Endothelial cell of umbilical vein (primary cell): ENCODE data around the gene NDUFA1. TPM values are rescaled to one million over a fixed set of nuclear protein-coding genes. Genes with fewer than 3 reads are reported as not detected.
A peak's percentile ranks its signal among the peaks of the same experiment; 100 is the strongest.

Experiments used
- BruUV-seq: library from RNA; stranded (reverse); fragments of 400-500 nt; replicated peaks from 2 replicates; lab custom pipeline; 2021; lab: Mats Ljungman, UMichigan
- CTCF ChIA-PET: fragments of 300-600, 350-600 bp; sonication (Branson Sonifier 250); formaldehyde crosslinking; loops from one replicate; lab custom pipeline; 2021; ENCODE audit warnings: antibody characterized with exemption, inconsistent platforms; lab: Charles Lee
- POLR2A ChIA-PET: fragments of 300-600, 350-600 bp; sonication (Branson Sonifier 250); formaldehyde crosslinking; loops from one replicate; lab custom pipeline; 2021; ENCODE audit warnings: antibody characterized with exemption, inconsistent platforms; lab: Charles Lee
- DNase-seq: peaks from one replicate; pipeline ENCODE4 v3.0.0-alpha.2; 2011; ENCODE audit warnings: low read depth, low spot score
- FAIRE-seq: peaks from 2 replicates; lab custom pipeline; 2011; peaks lifted over from hg19 to GRCh38; lab: Jason Lieb, UNC
- H2AFZ ChIP-seq: 2 replicates; pipeline ENCODE4 v1.6.0; 2012; ENCODE audit warnings: low read depth, low read length, control low read depth, inconsistent platforms
- H3K27ac ChIP-seq: 2 replicates; pipeline ENCODE4 v1.5.1; 2011; ENCODE audit warnings: low read depth, mild to moderate bottlenecking, control low read depth, low read length, moderate library complexity; ENCODE audit not compliant: insufficient read depth
- H3K27me3 ChIP-seq, 2 experiments: 2 replicates each; pipeline versions ENCODE4 v1.6.0 to v1.6.1; 2011; ENCODE audit warnings: low read length in 2 of 2, mixed read lengths in 1 of 2; ENCODE audit not compliant: control insufficient read depth in 2 of 2, insufficient read depth in 2 of 2
- H3K36me3 ChIP-seq, 2 experiments: 2 replicates in 1 of 2; 3 replicates in 1 of 2; pipeline ENCODE4 v1.5.1; 2011; ENCODE audit warnings: low read length in 2 of 2, mild to moderate bottlenecking in 1 of 2, moderate library complexity in 1 of 2; ENCODE audit not compliant: control insufficient read depth in 2 of 2, insufficient read depth in 2 of 2; ENCODE audit errors: extremely low read depth in 1 of 2
- H3K4me1 ChIP-seq: 3 replicates; pipeline ENCODE4 v1.5.1; 2011; ENCODE audit warnings: mild to moderate bottlenecking, low read length; ENCODE audit not compliant: control insufficient read depth, insufficient read depth; ENCODE audit errors: extremely low read depth
- H3K4me2 ChIP-seq: 2 replicates; pipeline ENCODE4 v1.6.1; 2011; ENCODE audit warnings: low read length, control low read depth, mixed read lengths; ENCODE audit not compliant: insufficient read depth
- H3K4me3 ChIP-seq, 3 experiments: fragments of 200-600 bp in 1 of 3; sonication (generic), shearing (Covaris generic) in 1 of 3; replicated peaks in 1 of 3; 2 replicates each; pipeline ENCODE4 v1.5.1; 2011 to 2016; ENCODE audit warnings: control low read depth in 3 of 3, low read length in 3 of 3, mild to moderate bottlenecking in 2 of 3, inconsistent platforms in 1 of 3, low read depth in 1 of 3, moderate library complexity in 1 of 3; ENCODE audit not compliant: insufficient read depth in 1 of 3
- H3K79me2 ChIP-seq: 2 replicates; pipeline ENCODE4 v1.6.0; 2012; ENCODE audit warnings: low read length, inconsistent platforms; ENCODE audit not compliant: control insufficient read depth, insufficient read depth
- H3K9ac ChIP-seq: replicated peaks from 2 replicates; pipeline ENCODE3; 2011; ENCODE audit warnings: low read length, control low read depth; ENCODE audit not compliant: insufficient read depth; ENCODE audit errors: extremely low read depth
- H3K9me1 ChIP-seq: replicated peaks from 3 replicates; pipeline ENCODE4 v1.6.0; 2011; ENCODE audit warnings: mild to moderate bottlenecking, low read length; ENCODE audit not compliant: control insufficient read depth, insufficient read depth; ENCODE audit errors: extremely low read depth
- H3K9me3 ChIP-seq: replicated peaks from 2 replicates; pipeline ENCODE4 v1.5.1; 2012; ENCODE audit warnings: low read length, inconsistent platforms; ENCODE audit not compliant: control insufficient read depth, insufficient read depth
- H4K20me1 ChIP-seq: replicated peaks from 2 replicates; pipeline ENCODE3; 2011; ENCODE audit warnings: mild to moderate bottlenecking, low read length; ENCODE audit not compliant: control insufficient read depth, insufficient read depth; ENCODE audit errors: extremely low read depth
- EZH2 ChIP-seq: IDR thresholded peaks from 2 replicates; pipeline ENCODE4 v1.6.1; 2012; ENCODE audit warnings: borderline replicate concordance, low read depth, mild to moderate bottlenecking, moderate library complexity, low read length, inconsistent platforms; ENCODE audit not compliant: severe bottlenecking
- FOS ChIP-seq: IDR thresholded peaks from 2 replicates; pipeline ENCODE4 v1.6.1; 2011; ENCODE audit warnings: mild to moderate bottlenecking, low read length, moderate library complexity, borderline replicate concordance; ENCODE audit not compliant: insufficient read depth
- JUN ChIP-seq: IDR thresholded peaks from 2 replicates; pipeline ENCODE4 v1.6.1; 2011; ENCODE audit warnings: borderline replicate concordance, low read depth; ENCODE audit not compliant: insufficient read length, insufficient read depth
- MAX ChIP-seq: IDR thresholded peaks from 2 replicates; pipeline ENCODE4 v1.6.1; 2011; ENCODE audit not compliant: insufficient read depth, insufficient read length
- POLR2A ChIP-seq: IDR thresholded peaks from 2 replicates; pipeline ENCODE4 v1.6.1; 2012; ENCODE audit warnings: low read depth, mild to moderate bottlenecking, control low read depth, low read length
- POLR2AphosphoS5 ChIP-seq: IDR thresholded peaks from 2 replicates; pipeline ENCODE4 v1.6.1; 2012; ENCODE audit warnings: low read depth, mild to moderate bottlenecking, control low read depth, low read length, moderate library complexity; ENCODE audit not compliant: insufficient read depth
- dilution Hi-C: fragments of 300-500 bp; cut with MboI; formaldehyde crosslinking; loops from one replicate; pipeline ENCODE4 v1.15.0; 2019; ENCODE audit warnings: low sequenced_read_pairs; ENCODE audit not compliant: extremely low pct_ligation_motif_present
- intact Hi-C: fragments of 100-400 bp; cut with micrococcal nuclease; formaldehyde crosslinking; loops from one replicate; pipeline ENCODE4 v1.10.0; 2022
- polyA plus RNA-seq, 4 experiments: library from polyadenylated mRNA; depleted of rRNA in 3 of 4; stranded (reverse) in 3 of 4; unstranded in 1 of 4; fragments of >200 nt; gene quantifications; 2 replicates each; pipeline versions ENCODE4 v1.2.1 to v1.2.3, GENCODE V29; 2011 to 2012; ENCODE audit warnings: missing spikeins in 1 of 4
- total RNA-seq: library from RNA; stranded (reverse); gene quantifications from 2 replicates; pipeline ENCODE4 v1.2.3, GENCODE V29; 2021
- TF ChIP-seq, protein P1 (sequence below), 2 donors: IDR thresholded peaks; 1 replicate in 1 of 2; 2 replicates in 1 of 2; pipeline ENCODE4 v1.5.1; 2011; ENCODE audit warnings: low read length in 2 of 2, mild to moderate bottlenecking in 2 of 2, moderate library complexity in 2 of 2, control low read depth in 1 of 2, inconsistent platforms in 1 of 2, low read depth in 1 of 2; ENCODE audit not compliant: insufficient read depth in 1 of 2; ENCODE audit errors: extremely low read depth in 1 of 2

NDUFA1 gene
- total and polyA plus RNA-seq, 2 donors (not counting 3 experiments of a cell fraction or from before 2014, with no cell fraction given) = 89.9 to 93.4 TPM

DNA sequence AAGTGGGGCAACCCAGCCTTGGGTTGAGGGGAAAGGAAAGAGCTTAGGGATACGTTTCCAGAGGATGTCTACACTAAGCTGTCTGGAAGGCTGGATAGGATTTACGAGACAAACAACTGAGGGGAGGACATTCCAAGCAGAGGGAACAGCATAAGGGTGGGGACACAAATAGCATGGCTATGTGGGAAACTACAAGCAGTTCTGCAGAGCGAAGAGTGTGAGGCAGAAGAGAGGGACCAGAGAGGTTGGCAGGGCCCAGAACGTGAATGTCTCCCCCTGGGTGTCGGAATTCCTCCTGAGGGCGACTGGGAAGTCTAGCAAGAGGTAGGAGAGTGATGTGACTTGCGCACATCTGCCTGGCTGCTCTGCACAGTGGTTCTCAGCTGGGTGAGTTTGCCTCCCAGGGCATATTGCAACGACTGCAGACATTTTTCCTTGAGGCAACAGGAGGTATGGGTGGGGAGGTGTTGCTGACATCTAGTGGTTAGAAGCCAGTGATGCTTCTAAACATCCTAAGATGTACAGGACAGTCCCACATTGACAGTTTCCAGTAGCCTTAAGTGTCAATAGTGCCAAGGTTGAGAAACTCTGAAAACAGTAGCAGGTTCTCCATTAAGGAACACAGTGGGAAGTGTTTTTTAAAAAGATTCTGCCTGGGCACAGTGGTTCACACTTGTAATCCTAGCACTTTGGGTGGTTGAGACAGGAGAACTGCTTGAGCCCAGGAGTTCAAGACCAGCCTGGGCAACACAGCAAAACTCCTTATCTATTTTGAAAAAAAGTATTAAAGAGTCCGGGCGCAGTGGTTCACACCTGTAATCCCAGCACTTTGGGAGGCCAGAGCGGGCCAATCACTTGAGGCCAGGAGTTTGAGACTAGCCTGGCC, 9.2 kb downstream of the NDUFA1 start:
- no peak overlapping the region for H2AFZ ChIP-seq
- H3K27me3 ChIP-seq = no peaks in the 10 kb centered on the region
- H3K4me1 ChIP-seq = no peaks in the 10 kb centered on the region
- no peak overlapping the region for H3K4me3 ChIP-seq
- no peak overlapping the region for H3K4me2 ChIP-seq
- intact Hi-C loops = loop anchor here (2.0 kb wide), 2 partner anchors 90 to 364 kb away; partner anchors contain the start of gene RPL39
- no peaks in the 10 kb centered on the region for H3K79me2 ChIP-seq
- FAIRE-seq = peak; percentile 90
- dilution Hi-C loops = no loop called here
- H3K9me1 ChIP-seq = no peaks in the 10 kb centered on the region
- DNase-seq = peak; percentile 44
- no peaks in the 10 kb centered on the region for H3K9me3 ChIP-seq
- POLR2A ChIA-PET = no interaction called here
- H3K27ac ChIP-seq = no peak overlapping the region
- no TSS peak for BruUV-seq
- H3K9ac ChIP-seq = no peak overlapping the region
- CTCF ChIA-PET = interaction anchor here (0.6 to 1.0 kb wide), 5 partner anchors 28 to 307 kb away, joined by 3 to 4 read pairs (median 3); partner anchors contain the start of gene UPF3B
- no peaks in the 10 kb centered on the region for H4K20me1 ChIP-seq
- no peak for TF ChIP-seq EZH2
- TF ChIP-seq JUN = no peak
- TF ChIP-seq, protein P1, sequence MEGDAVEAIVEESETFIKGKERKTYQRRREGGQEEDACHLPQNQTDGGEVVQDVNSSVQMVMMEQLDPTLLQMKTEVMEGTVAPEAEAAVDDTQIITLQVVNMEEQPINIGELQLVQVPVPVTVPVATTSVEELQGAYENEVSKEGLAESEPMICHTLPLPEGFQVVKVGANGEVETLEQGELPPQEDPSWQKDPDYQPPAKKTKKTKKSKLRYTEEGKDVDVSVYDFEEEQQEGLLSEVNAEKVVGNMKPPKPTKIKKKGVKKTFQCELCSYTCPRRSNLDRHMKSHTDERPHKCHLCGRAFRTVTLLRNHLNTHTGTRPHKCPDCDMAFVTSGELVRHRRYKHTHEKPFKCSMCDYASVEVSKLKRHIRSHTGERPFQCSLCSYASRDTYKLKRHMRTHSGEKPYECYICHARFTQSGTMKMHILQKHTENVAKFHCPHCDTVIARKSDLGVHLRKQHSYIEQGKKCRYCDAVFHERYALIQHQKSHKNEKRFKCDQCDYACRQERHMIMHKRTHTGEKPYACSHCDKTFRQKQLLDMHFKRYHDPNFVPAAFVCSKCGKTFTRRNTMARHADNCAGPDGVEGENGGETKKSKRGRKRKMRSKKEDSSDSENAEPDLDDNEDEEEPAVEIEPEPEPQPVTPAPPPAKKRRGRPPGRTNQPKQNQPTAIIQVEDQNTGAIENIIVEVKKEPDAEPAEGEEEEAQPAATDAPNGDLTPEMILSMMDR (IDR thresholded peaks at IDR 0.05; ENCODE audit: extremely low read depth in 1 of 2, insufficient read depth in 1 of 2, low read depth in 1 of 2, low read length in 2 of 2) = peak; percentile 39 to 59
- no peak for TF ChIP-seq POLR2A
- TF ChIP-seq MAX = no peak
- TF ChIP-seq POLR2AphosphoS5 = no peak
- TF ChIP-seq FOS = no peak
- no peaks in the 10 kb centered on the region for H3K36me3 ChIP-seq
